CD14-positive monocyte (primary cell): ENCODE data around the gene NHERF1. TPM values are rescaled to one million over a fixed set of nuclear protein-coding genes. Genes with fewer than 3 reads are reported as not detected.
A peak's percentile ranks its signal among the peaks of the same experiment; 100 is the strongest.

ENCODE experiments used
- DNase-seq, 3 donors: peaks; one replicate each; pipeline ENCODE4 v3.0.0-alpha.2; 2011 to 2022
- H2AFZ ChIP-seq: 2 replicates; pipeline ENCODE4 v1.6.0; 2012; ENCODE audit warnings: mild to moderate bottlenecking, low read depth, low read length, inconsistent platforms; ENCODE audit not compliant: insufficient read depth, poor library complexity, severe bottlenecking
- H3K27ac ChIP-seq, 2 donors: 1 replicate in 1 of 2; 2 replicates in 1 of 2; pipeline ENCODE4 v1.5.1; 2012 to 2013; ENCODE audit warnings: low read length in 2 of 2, control low read depth in 1 of 2, inconsistent platforms in 1 of 2, low read depth in 1 of 2, mild to moderate bottlenecking in 1 of 2
- H3K27me3 ChIP-seq, 2 donors: one replicate each; pipeline versions ENCODE4 v1.6.0 to v1.6.1; 2011 to 2013; ENCODE audit warnings: low read length in 2 of 2; ENCODE audit not compliant: control insufficient read depth in 2 of 2, insufficient read depth in 2 of 2
- H3K36me3 ChIP-seq, 2 donors: replicated peaks in 1 of 2; 1 replicate in 1 of 2; 2 replicates in 1 of 2; pipeline versions ENCODE4 v1.5.1 to v1.6.1; 2012 to 2013; ENCODE audit warnings: low read length in 2 of 2, control low read depth in 1 of 2, inconsistent platforms in 1 of 2, mild to moderate bottlenecking in 1 of 2; ENCODE audit not compliant: insufficient read depth in 2 of 2, control insufficient read depth in 1 of 2
- H3K4me1 ChIP-seq, 2 donors: 1 replicate in 1 of 2; 2 replicates in 1 of 2; pipeline versions ENCODE4 v1.5.1 to v1.6.1; 2012 to 2013; ENCODE audit warnings: low read length in 2 of 2, control low read depth in 1 of 2, inconsistent platforms in 1 of 2, mild to moderate bottlenecking in 1 of 2, moderate library complexity in 1 of 2; ENCODE audit not compliant: insufficient read depth in 2 of 2, control insufficient read depth in 1 of 2
- H3K4me2 ChIP-seq: replicated peaks from 2 replicates; pipeline ENCODE3; 2012; ENCODE audit warnings: low read length, moderate library complexity, mild to moderate bottlenecking; ENCODE audit not compliant: poor library complexity, severe bottlenecking; ENCODE audit errors: extremely low read depth
- H3K4me3 ChIP-seq, 3 experiments: fragments of 200-600 bp in 1 of 3; sonication (generic) in 1 of 3; replicated peaks in 1 of 3; 1 replicate in 2 of 3; 2 replicates in 1 of 3; pipeline ENCODE4 v1.5.1; 2011 to 2013; ENCODE audit warnings: low read length in 3 of 3, mild to moderate bottlenecking in 3 of 3, control low read depth in 2 of 3, low read depth in 2 of 3, inconsistent platforms in 1 of 3, moderate library complexity in 1 of 3
- H3K79me2 ChIP-seq: 2 replicates; pipeline ENCODE4 v1.6.0; 2012; ENCODE audit warnings: mild to moderate bottlenecking, control low read depth, inconsistent platforms, low read length, moderate library complexity; ENCODE audit not compliant: insufficient read depth
- H3K9ac ChIP-seq: 2 replicates; pipeline ENCODE4 v1.6.0; 2017; ENCODE audit warnings: low read length, mild to moderate bottlenecking; ENCODE audit not compliant: insufficient read depth, poor library complexity, severe bottlenecking
- H3K9me3 ChIP-seq, 2 donors: replicated peaks in 1 of 2; 1 replicate in 1 of 2; 2 replicates in 1 of 2; pipeline versions ENCODE4 v1.5.1 to v1.6.1; 2012 to 2013; ENCODE audit warnings: low read length in 2 of 2, control low read depth in 1 of 2; ENCODE audit not compliant: control insufficient read depth in 1 of 2, insufficient read depth in 1 of 2
- H4K20me1 ChIP-seq: 2 replicates; pipeline ENCODE4 v1.6.0; 2012; ENCODE audit warnings: mild to moderate bottlenecking, low read length, control low read depth, moderate library complexity; ENCODE audit not compliant: insufficient read depth
- H3K27ac Mint-ChIP-seq, 7 donors: one replicate each; pipeline ENCODE4 v1.8.0; 2020; ENCODE audit warnings: mild to moderate bottlenecking in 7 of 7, mixed read lengths in 7 of 7, moderate library complexity in 6 of 7, inconsistent platforms in 2 of 7
- H3K27me3 Mint-ChIP-seq, 3 donors: one replicate each; pipeline ENCODE4 v1.8.0; 2021 to 2022; ENCODE audit warnings: low read depth in 3 of 3, mild to moderate bottlenecking in 3 of 3, mixed read lengths in 3 of 3, moderate library complexity in 3 of 3, inconsistent platforms in 1 of 3
- H3K36me3 Mint-ChIP-seq, 2 donors: one replicate each; pipeline ENCODE4 v1.8.0; 2020; ENCODE audit warnings: mixed read lengths in 2 of 2, inconsistent platforms in 1 of 2, mild to moderate bottlenecking in 1 of 2
- H3K4me1 Mint-ChIP-seq: one replicate; pipeline ENCODE4 v1.8.0; 2020; ENCODE audit warnings: mild to moderate bottlenecking, mixed read lengths
- H3K4me3 Mint-ChIP-seq, 2 donors: one replicate each; pipeline ENCODE4 v1.8.0; 2020; ENCODE audit warnings: mild to moderate bottlenecking in 2 of 2, mixed read lengths in 2 of 2, moderate library complexity in 1 of 2
- H3K9me3 Mint-ChIP-seq, 7 donors: one replicate each; pipeline ENCODE4 v1.8.0; 2020 to 2022; ENCODE audit warnings: mixed read lengths in 7 of 7, mild to moderate bottlenecking in 6 of 7, moderate library complexity in 6 of 7, inconsistent platforms in 2 of 7
- WGBS: methylation state at CpG from one replicate; pipeline ENCODE4 v1.1.5; 2013; ENCODE audit warnings: missing lambda C conversion rate; ENCODE audit not compliant: insufficient coverage; 5-methylcytosine and 5-hydroxymethylcytosine counted together
- intact Hi-C, 2 donors: fragments of 100-400 bp; cut with micrococcal nuclease; formaldehyde crosslinking; loops; one replicate each; pipeline versions ENCODE4 v1.15.0 to v1.15.1; 2023
- polyA plus RNA-seq, 3 donors: library from polyadenylated mRNA; depleted of rRNA in 1 of 3; unstranded in 2 of 3; stranded (reverse) in 1 of 3; fragments of 300-500 nt in 2 of 3; fragments of >200 nt in 1 of 3; fragmentation: Illumina TruSeq in 2 of 3; gene quantifications; 1 replicate in 2 of 3; 2 replicates in 1 of 3; pipeline ENCODE4 v1.2.3, GENCODE V29; 2012 to 2021
- TF ChIP-seq, protein P1 (sequence below): fragments of 200-600 bp; IDR thresholded peaks from one replicate; pipeline ENCODE4 v1.8.0; 2022; ENCODE audit warnings: antibody characterized with exemption, mild to moderate bottlenecking

Gene NHERF1
- polyA plus RNA-seq, 3 donors = 79.5 to 149 (median 131) TPM

- H3K36me3 ChIP-seq = no peaks in the 10 kb centered on the region
- H3K27ac ChIP-seq = peak overlapping the region in 1 of 2 donors; percentile 75
- no peak overlapping the region for H2AFZ ChIP-seq
- peak overlapping the region; percentile 99 for H3K4me2 ChIP-seq
- no peaks in the 10 kb centered on the region for H3K9me3 ChIP-seq
- H3K79me2 ChIP-seq = peaks cover 55% of the 10 kb centered on the region
- Mint-ChIP-seq H3K9me3 (peaks cover 0 to 2% (median 0%) of the 10 kb centered on the region in 7 donors), H3K27me3 (peaks cover 0 to 6% (median 0%) of the 10 kb centered on the region in 3 donors), H3K4me1 (peaks cover 88% of the 10 kb centered on the region), H3K36me3 (peaks cover 9 to 16% of the 10 kb centered on the region in 2 donors), H3K27ac (peak overlapping the region; percentile 6 to 88 (median 78)), H3K4me3 (peak overlapping the region; percentile 54 to 93)
- H4K20me1 ChIP-seq = no peaks in the 10 kb centered on the region
- no peak overlapping the region for H3K9ac ChIP-seq
- peaks cover 81 to 99% of the 10 kb centered on the region in 2 donors for H3K4me1 ChIP-seq
- 37% methylated on average over 4 of the region's 12 CpGs for WGBS
- H3K4me3 ChIP-seq = peak overlapping the region in 1 of 3 experiments; percentile 89
- TF ChIP-seq, protein P1, sequence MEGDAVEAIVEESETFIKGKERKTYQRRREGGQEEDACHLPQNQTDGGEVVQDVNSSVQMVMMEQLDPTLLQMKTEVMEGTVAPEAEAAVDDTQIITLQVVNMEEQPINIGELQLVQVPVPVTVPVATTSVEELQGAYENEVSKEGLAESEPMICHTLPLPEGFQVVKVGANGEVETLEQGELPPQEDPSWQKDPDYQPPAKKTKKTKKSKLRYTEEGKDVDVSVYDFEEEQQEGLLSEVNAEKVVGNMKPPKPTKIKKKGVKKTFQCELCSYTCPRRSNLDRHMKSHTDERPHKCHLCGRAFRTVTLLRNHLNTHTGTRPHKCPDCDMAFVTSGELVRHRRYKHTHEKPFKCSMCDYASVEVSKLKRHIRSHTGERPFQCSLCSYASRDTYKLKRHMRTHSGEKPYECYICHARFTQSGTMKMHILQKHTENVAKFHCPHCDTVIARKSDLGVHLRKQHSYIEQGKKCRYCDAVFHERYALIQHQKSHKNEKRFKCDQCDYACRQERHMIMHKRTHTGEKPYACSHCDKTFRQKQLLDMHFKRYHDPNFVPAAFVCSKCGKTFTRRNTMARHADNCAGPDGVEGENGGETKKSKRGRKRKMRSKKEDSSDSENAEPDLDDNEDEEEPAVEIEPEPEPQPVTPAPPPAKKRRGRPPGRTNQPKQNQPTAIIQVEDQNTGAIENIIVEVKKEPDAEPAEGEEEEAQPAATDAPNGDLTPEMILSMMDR = no peak
- no peaks in the 10 kb centered on the region for H3K27me3 ChIP-seq
- peak in 1 of 3 donors; percentile 24 for DNase-seq
- intact Hi-C loops = loop anchor here (5.0 to 10.0 kb wide), 4 partner anchors 67 to 365 kb away; partner anchors contain the start of gene CD300H (in 1 of the 2)
Measured at GRCh38 chr17:74739227-74739831, 9.1 kb upstream of the NHERF1 start.

GRCh38 chr17:74740173-74740572, 8.3 kb upstream of the NHERF1 start:
- TF ChIP-seq, protein P1 = no peak
- intact Hi-C loops = loop anchor here in 1 of 2 donors (5.0 to 10.0 kb wide), 2 partner anchors 122 to 215 kb away; no protein-coding TSS in a partner anchor

More at GRCh38 chr17:74740173-74740572, 8.3 kb upstream of the NHERF1 start:
- H3K27me3 ChIP-seq = no peaks in the 10 kb centered on the region
- H2AFZ ChIP-seq = no peak overlapping the region
- no peak overlapping the region for H3K4me2 ChIP-seq
- H3K4me3 ChIP-seq = no peak overlapping the region
- Mint-ChIP-seq H3K4me3 (peak overlapping the region in 1 of 2 donors; percentile 80), H3K27ac (peak overlapping the region in 6 of 7 donors; percentile 4 to 82 (median 29)), H3K27me3 (peaks cover 0 to 6% (median 0%) of the 10 kb centered on the region in 3 donors), H3K9me3 (peaks cover 0 to 2% (median 0%) of the 10 kb centered on the region in 7 donors), H3K4me1 (peaks cover 88% of the 10 kb centered on the region), H3K36me3 (peaks cover 9 to 16% of the 10 kb centered on the region in 2 donors)
- peaks cover 57% of the 10 kb centered on the region for H3K79me2 ChIP-seq
- DNase-seq = peak in 2 of 3 donors; percentile 53 to 56
- H3K9ac ChIP-seq = no peak overlapping the region
- peaks cover 89 to 99% of the 10 kb centered on the region in 2 donors for H3K4me1 ChIP-seq
- H3K9me3 ChIP-seq = no peaks in the 10 kb centered on the region
- no peaks in the 10 kb centered on the region for H4K20me1 ChIP-seq
- no peaks in the 10 kb centered on the region for H3K36me3 ChIP-seq
- H3K27ac ChIP-seq = no peak overlapping the region
- 19% methylated on average over 6 of the region's 6 CpGs for WGBS
